DOHH2 (cell line): Measurements from ENCODE around the gene PRPS1.

Experiments used
- H3F3A ChIP-seq: fragments of 200-600 bp; sonication (generic), shearing (Covaris generic); 2 replicates; pipeline ENCODE4 v1.6.0; 2016; ENCODE audit warnings: antibody characterized with exemption, mild to moderate bottlenecking; ENCODE audit not compliant: control insufficient read depth, insufficient read depth
- H3K27ac ChIP-seq: fragments of 200-600 bp; sonication (generic); 2 replicates; pipeline ENCODE4 v1.5.1; 2014; ENCODE audit warnings: low read depth, mild to moderate bottlenecking, low read length, moderate library complexity
- H3K27me3 ChIP-seq: fragments of 200-600 bp; sonication (generic); 2 replicates; pipeline ENCODE4 v1.6.1; 2014; ENCODE audit warnings: mild to moderate bottlenecking, low read length, mixed read lengths; ENCODE audit not compliant: control insufficient read depth
- H3K36me3 ChIP-seq: fragments of 200-600 bp; sonication (generic); 2 replicates; pipeline ENCODE4 v1.6.1; 2014; ENCODE audit warnings: mild to moderate bottlenecking, low read length, moderate library complexity, mixed read lengths; ENCODE audit not compliant: control insufficient read depth
- H3K4me1 ChIP-seq: fragments of 200-600 bp; sonication (generic); 2 replicates; pipeline ENCODE4 v1.6.1; 2014; ENCODE audit warnings: mild to moderate bottlenecking, low read length, mixed read lengths; ENCODE audit not compliant: control insufficient read depth
- H3K4me2 ChIP-seq: fragments of 200-600 bp; sonication (generic); 2 replicates; pipeline ENCODE4 v1.6.0; 2014; ENCODE audit warnings: mild to moderate bottlenecking, low read length, moderate library complexity
- H3K4me3 ChIP-seq: fragments of 200-600 bp; sonication (generic); 2 replicates; pipeline ENCODE4 v1.5.1; 2014; ENCODE audit warnings: mild to moderate bottlenecking, low read length, mixed read lengths
- H3K79me2 ChIP-seq: fragments of 200-600 bp; sonication (generic); 2 replicates; pipeline ENCODE4 v1.6.1; 2014; ENCODE audit warnings: mild to moderate bottlenecking, low read length, mixed read lengths; ENCODE audit not compliant: control insufficient read depth
- H3K9me2 ChIP-seq: fragments of 200-600 bp; sonication (generic); replicated peaks from 2 replicates; pipeline ENCODE4 v1.6.1; 2014; ENCODE audit warnings: mild to moderate bottlenecking, low read length, mixed read lengths; ENCODE audit not compliant: control insufficient read depth
- H3K9me3 ChIP-seq: fragments of 200-600 bp; sonication (generic); 2 replicates; pipeline ENCODE4 v1.6.1; 2014; ENCODE audit warnings: antibody characterized with exemption, low read length, mixed read lengths; ENCODE audit not compliant: control insufficient read depth, insufficient read depth
- H4K20me1 ChIP-seq: fragments of 200-600 bp; sonication (generic); 2 replicates; pipeline ENCODE4 v1.6.0; 2014; ENCODE audit warnings: low read depth, mild to moderate bottlenecking, antibody characterized with exemption, low read length, moderate library complexity; ENCODE audit not compliant: control insufficient read depth, insufficient read depth
- CTCF ChIP-seq: fragments of 200-600 bp; sonication (generic); IDR thresholded peaks from one replicate; pipeline ENCODE4 v1.5.1; 2014; ENCODE audit warnings: antibody characterized with exemption, mild to moderate bottlenecking, low read depth, low read length; ENCODE audit not compliant: poor library complexity, severe bottlenecking
- EZH2phosphoT487 ChIP-seq: fragments of 200-600 bp; sonication (generic); IDR thresholded peaks from 2 replicates; pipeline ENCODE4 v1.6.1; 2017; ENCODE audit warnings: borderline replicate concordance, mild to moderate bottlenecking, antibody characterized with exemption, low read length, moderate library complexity, mixed read lengths

PRPS1 gene

GRCh38 chrX:107677909-107678308, 49.6 kb downstream of the PRPS1 start:
- Histone ChIP-seq H3K4me3 (peak overlapping the region; percentile 57; the same call in 1 of the 2 replicates), H3K9me3 (no peaks in the 10 kb centered on the region), H3K27ac (peak overlapping the region; percentile 90; the same call in 1 of the 2 replicates), H3K4me2 (peak overlapping the region; percentile 90), H3K4me1 (peaks cover 63% of the 10 kb centered on the region), H4K20me1 (no peaks in the 10 kb centered on the region), H3K79me2 (peaks cover 20% of the 10 kb centered on the region), H3F3A (peaks cover 20% of the 10 kb centered on the region), H3K9me2 (no peaks in the 10 kb centered on the region), H3K27me3 (no peaks in the 10 kb centered on the region), H3K36me3 (no peaks in the 10 kb centered on the region; the same call in 1 of the 2 replicates)
- TF ChIP-seq EZH2phosphoT487, result no peak
- no peak for TF ChIP-seq CTCF

GRCh38 chrX:107678957-107679740, 50.8 kb downstream of the PRPS1 start:
- Histone ChIP-seq H3K27me3 (no peaks in the 10 kb centered on the region), H3K79me2 (peaks cover 20% of the 10 kb centered on the region), H3K4me3 (peak overlapping the region; percentile 57), H3K4me1 (peaks cover 62% of the 10 kb centered on the region), H3F3A (peaks cover 13% of the 10 kb centered on the region), H3K36me3 (no peaks in the 10 kb centered on the region; the same call in 1 of the 2 replicates), H3K9me3 (no peaks in the 10 kb centered on the region), H3K9me2 (no peaks in the 10 kb centered on the region), H3K4me2 (peak overlapping the region; percentile 67), H3K27ac (peak overlapping the region; percentile 32), H4K20me1 (no peaks in the 10 kb centered on the region)
- TF ChIP-seq EZH2phosphoT487, result no peak
- TF ChIP-seq CTCF, result no peak

GRCh38 chrX:107682256-107682655, 53.9 kb downstream of the PRPS1 start:
- Histone ChIP-seq H3K4me3 (no peak overlapping the region), H3K27me3 (no peaks in the 10 kb centered on the region), H4K20me1 (no peaks in the 10 kb centered on the region), H3K4me2 (no peak overlapping the region), H3K9me2 (no peaks in the 10 kb centered on the region), H3K27ac (no peak overlapping the region), H3K79me2 (no peaks in the 10 kb centered on the region), H3K36me3 (no peaks in the 10 kb centered on the region), H3K4me1 (peaks cover 67% of the 10 kb centered on the region), H3K9me3 (no peaks in the 10 kb centered on the region), H3F3A (peaks cover 5% of the 10 kb centered on the region; the same call in 1 of the 2 replicates)
- no peak for TF ChIP-seq CTCF
- no peak for TF ChIP-seq EZH2phosphoT487
